ENCODE measurements around the gene PIM1. TPM values are rescaled to one million over a fixed set of nuclear protein-coding genes. Genes with fewer than 3 reads are reported as not detected.

Gene PIM1
- polyA plus RNA-seq, 1 of the 3 experiments (the other 2 are of a cell fraction), result 33.9 TPM

DNA sequence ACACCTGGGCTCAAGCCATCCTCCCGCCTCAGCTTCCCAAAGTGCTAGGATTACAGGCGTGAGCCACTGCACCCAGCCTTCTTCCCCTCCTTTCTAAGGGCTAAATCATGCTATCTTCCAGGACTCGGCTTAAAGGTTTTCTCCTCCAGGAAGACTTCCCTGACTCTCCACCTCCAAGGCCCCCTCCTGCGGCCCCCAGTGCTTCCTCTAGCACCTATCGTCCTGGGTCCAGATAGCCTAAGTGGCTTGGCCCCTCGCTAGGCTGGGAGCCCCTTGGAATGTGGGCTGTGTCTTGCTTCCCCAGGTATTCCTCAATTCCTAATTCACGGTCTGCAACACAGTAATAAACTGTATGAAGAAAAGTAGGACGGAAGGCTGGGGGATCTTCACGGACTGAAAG, 36.7 kb downstream of the PIM1 start:
- H3K9me3 ChIP-seq, result no peaks in the 10 kb centered on the region
- H3K4me1 ChIP-seq (ENCODE audit: control insufficient read depth in 1 of 2, insufficient read depth in 2 of 2, low read depth in 1 of 2, low read length in 1 of 2), result peaks cover 0 to 2% of the 10 kb centered on the region in 2 experiments; a peak in 1 of 4 replicates
- H3K9me2 ChIP-seq, result no peaks in the 10 kb centered on the region
- H3K4me2 ChIP-seq, result no peak overlapping the region
- no peaks in the 10 kb centered on the region for H3F3A ChIP-seq (replicated peaks; ENCODE audit: insufficient read depth)
- H2AFZ ChIP-seq (ENCODE audit: low read depth), result no peak overlapping the region
- ChIA-PET CTCF (interaction anchor here (1.0 to 16.3 kb wide), 10 partner anchors 8 to 183 kb away, joined by 3 to 431 read pairs (median 6); partner anchors contain the start of gene PIM1), POLR2A (no interaction called here)
- H3K27me3 ChIP-seq (ENCODE audit: insufficient read depth), result no peaks in the 10 kb centered on the region
- DNase-seq, result no peak
- no peaks in the 10 kb centered on the region for H3K79me2 ChIP-seq (ENCODE audit: insufficient read depth)
- H4K20me1 ChIP-seq (ENCODE audit: insufficient read depth), result no peaks in the 10 kb centered on the region
- H3K9ac ChIP-seq, result no peak overlapping the region
- no peak overlapping the region for H3K27ac ChIP-seq (ENCODE audit: low read depth in 2 of 2, low read length in 1 of 2)
- WGBS (ENCODE audit: low lambda C conversion rate), result 89% methylated on average over 9 of the region's 9 CpGs
- no peak overlapping the region for H3K4me3 ChIP-seq (ENCODE audit: low read depth in 2 of 2, low read length in 1 of 2)
- TF ChIP-seq CHD2 (IDR thresholded peaks at IDR 0.05; ENCODE audit: low read length, partially characterized antibody), result no peak
- TF ChIP-seq, protein P1, sequence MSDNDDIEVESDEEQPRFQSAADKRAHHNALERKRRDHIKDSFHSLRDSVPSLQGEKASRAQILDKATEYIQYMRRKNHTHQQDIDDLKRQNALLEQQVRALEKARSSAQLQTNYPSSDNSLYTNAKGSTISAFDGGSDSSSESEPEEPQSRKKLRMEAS (IDR thresholded peaks at IDR 0.05; ENCODE audit: low read depth), result no peak
- no peak for TF ChIP-seq POLR2AphosphoS5 (IDR thresholded peaks at IDR 0.05; ENCODE audit: low read depth, low read length)
- no peak for TF ChIP-seq RFX5 (IDR thresholded peaks at IDR 0.05; ENCODE audit: low read length)
- no peak for TF ChIP-seq NRF1 (IDR thresholded peaks at IDR 0.05; ENCODE audit: low read depth, low read length)
- no peak for TF ChIP-seq RXRA (IDR thresholded peaks at IDR 0.05; ENCODE audit: borderline replicate concordance, low read depth)
- TF ChIP-seq, protein P2, sequence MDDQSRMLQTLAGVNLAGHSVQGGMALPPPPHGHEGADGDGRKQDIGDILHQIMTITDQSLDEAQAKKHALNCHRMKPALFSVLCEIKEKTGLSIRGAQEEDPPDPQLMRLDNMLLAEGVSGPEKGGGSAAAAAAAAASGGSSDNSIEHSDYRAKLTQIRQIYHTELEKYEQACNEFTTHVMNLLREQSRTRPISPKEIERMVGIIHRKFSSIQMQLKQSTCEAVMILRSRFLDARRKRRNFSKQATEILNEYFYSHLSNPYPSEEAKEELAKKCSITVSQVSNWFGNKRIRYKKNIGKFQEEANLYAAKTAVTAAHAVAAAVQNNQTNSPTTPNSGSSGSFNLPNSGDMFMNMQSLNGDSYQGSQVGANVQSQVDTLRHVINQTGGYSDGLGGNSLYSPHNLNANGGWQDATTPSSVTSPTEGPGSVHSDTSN (IDR thresholded peaks at IDR 0.05), result no peak
- TF ChIP-seq, protein P3, sequence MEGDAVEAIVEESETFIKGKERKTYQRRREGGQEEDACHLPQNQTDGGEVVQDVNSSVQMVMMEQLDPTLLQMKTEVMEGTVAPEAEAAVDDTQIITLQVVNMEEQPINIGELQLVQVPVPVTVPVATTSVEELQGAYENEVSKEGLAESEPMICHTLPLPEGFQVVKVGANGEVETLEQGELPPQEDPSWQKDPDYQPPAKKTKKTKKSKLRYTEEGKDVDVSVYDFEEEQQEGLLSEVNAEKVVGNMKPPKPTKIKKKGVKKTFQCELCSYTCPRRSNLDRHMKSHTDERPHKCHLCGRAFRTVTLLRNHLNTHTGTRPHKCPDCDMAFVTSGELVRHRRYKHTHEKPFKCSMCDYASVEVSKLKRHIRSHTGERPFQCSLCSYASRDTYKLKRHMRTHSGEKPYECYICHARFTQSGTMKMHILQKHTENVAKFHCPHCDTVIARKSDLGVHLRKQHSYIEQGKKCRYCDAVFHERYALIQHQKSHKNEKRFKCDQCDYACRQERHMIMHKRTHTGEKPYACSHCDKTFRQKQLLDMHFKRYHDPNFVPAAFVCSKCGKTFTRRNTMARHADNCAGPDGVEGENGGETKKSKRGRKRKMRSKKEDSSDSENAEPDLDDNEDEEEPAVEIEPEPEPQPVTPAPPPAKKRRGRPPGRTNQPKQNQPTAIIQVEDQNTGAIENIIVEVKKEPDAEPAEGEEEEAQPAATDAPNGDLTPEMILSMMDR (IDR thresholded peaks at IDR 0.05), result no peak
- TF ChIP-seq SIN3A (IDR thresholded peaks at IDR 0.05; ENCODE audit: borderline replicate concordance, low read depth, low read length), result no peak
- no peak for TF ChIP-seq SMC3 (IDR thresholded peaks at IDR 0.05; ENCODE audit: low read depth, low read length)
- no peaks in the 10 kb centered on the region for H3K36me3 ChIP-seq (replicated peaks in 1 of 2; ENCODE audit: control insufficient read depth in 1 of 2, insufficient read depth in 2 of 2, low read length in 1 of 2)

DNA sequence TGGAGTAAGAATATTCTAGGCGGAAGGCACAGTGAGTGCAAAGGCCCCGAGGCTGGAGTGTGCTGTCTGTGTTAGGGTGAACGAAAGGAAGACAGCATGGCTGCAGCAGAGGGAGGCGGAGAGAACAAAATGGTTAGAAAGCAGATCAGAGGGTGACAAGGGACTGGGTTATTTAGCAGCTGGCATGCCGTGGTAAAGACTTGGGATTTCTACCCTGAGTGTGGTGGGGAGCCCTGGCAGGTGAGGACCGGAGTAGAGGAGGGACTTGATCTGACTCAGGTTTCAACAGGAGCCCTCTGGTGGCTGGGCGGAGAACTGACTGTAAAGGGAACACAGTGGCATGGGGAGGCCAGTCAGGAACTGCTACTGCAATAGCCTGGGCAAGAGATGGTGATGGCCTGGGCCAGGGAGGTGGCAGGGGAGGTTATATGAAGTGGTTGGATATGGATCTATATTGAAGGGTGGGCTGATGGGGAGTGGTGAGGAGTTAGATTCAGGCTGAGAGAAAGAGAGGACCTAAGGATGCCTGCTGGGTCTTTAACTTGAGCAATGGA, 38.0 kb downstream of the PIM1 start:
- CTCF ChIA-PET, result interaction anchor here (0.7 to 16.3 kb wide), 14 partner anchors 9 to 184 kb away, joined by 3 to 431 read pairs (median 4); partner anchors contain the start of gene PIM1
- H3K79me2 ChIP-seq (ENCODE audit: insufficient read depth), result no peaks in the 10 kb centered on the region
- TF ChIP-seq, protein P3 (IDR thresholded peaks at IDR 0.05), result peak; percentile 77
- peak; percentile 76 for TF ChIP-seq SMC3 (IDR thresholded peaks at IDR 0.05; ENCODE audit: low read depth, low read length)
- no peak for TF ChIP-seq FOSL2 (IDR thresholded peaks at IDR 0.05; ENCODE audit: borderline replicate concordance, low read depth)
- peak; percentile 58 for TF ChIP-seq RAD21 (IDR thresholded peaks at IDR 0.05; ENCODE audit: low read length)
- no peak for TF ChIP-seq CHD2 (IDR thresholded peaks at IDR 0.05; ENCODE audit: low read length, partially characterized antibody)
- TF ChIP-seq MEF2A (IDR thresholded peaks at IDR 0.05; ENCODE audit: borderline replicate concordance, low read depth), result no peak
- TF ChIP-seq FOXJ3 (CRISPR knock-in tag; IDR thresholded peaks at IDR 0.05), result no peak
- TF ChIP-seq GABPA (IDR thresholded peaks at IDR 0.05; ENCODE audit: low read depth), result no peak
- no peaks in the 10 kb centered on the region for H3K9me2 ChIP-seq
- no peaks in the 10 kb centered on the region for H3K27me3 ChIP-seq (ENCODE audit: insufficient read depth)
- H3K4me3 ChIP-seq (ENCODE audit: low read depth in 2 of 2, low read length in 1 of 2), result no peak overlapping the region
- no peaks in the 10 kb centered on the region for H3F3A ChIP-seq (replicated peaks; ENCODE audit: insufficient read depth)
- no peak overlapping the region for H3K9ac ChIP-seq
- peaks cover 0 to 2% of the 10 kb centered on the region in 2 experiments; a peak in 1 of 4 replicates for H3K4me1 ChIP-seq (ENCODE audit: control insufficient read depth in 1 of 2, insufficient read depth in 2 of 2, low read depth in 1 of 2, low read length in 1 of 2)
- POLR2A ChIA-PET, result no interaction called here
- no peaks in the 10 kb centered on the region for H3K9me3 ChIP-seq
- H2AFZ ChIP-seq (ENCODE audit: low read depth), result no peak overlapping the region
- no peak overlapping the region for H3K4me2 ChIP-seq
- DNase-seq, result peak; percentile 61
- WGBS (ENCODE audit: low lambda C conversion rate), result 58% methylated on average over 7 of the region's 7 CpGs
- no peak overlapping the region for H3K27ac ChIP-seq (ENCODE audit: low read depth in 2 of 2, low read length in 1 of 2)
- H3K36me3 ChIP-seq (replicated peaks in 1 of 2; ENCODE audit: control insufficient read depth in 1 of 2, insufficient read depth in 2 of 2, low read length in 1 of 2), result no peaks in the 10 kb centered on the region
- no peaks in the 10 kb centered on the region for H4K20me1 ChIP-seq (ENCODE audit: insufficient read depth)
